ENCODE data around the gene MEX3D.
A peak's percentile ranks its signal among the peaks of the same experiment; 100 is the strongest.

The MEX3D gene

GRCh38 chr19:1587872-1588271 lies 19.7 kb upstream of the MEX3D start:
- no peaks in the 10 kb centered on the region for H3K9me3 ChIP-seq (ENCODE audit: control insufficient read depth, insufficient read depth, low read depth, low read length)
- H3K4me3 ChIP-seq (ENCODE audit: low read depth, low read length) = no peak overlapping the region
- peak overlapping the region; percentile 55 for H3K27ac ChIP-seq (ENCODE audit: extremely low read depth, low read depth, low read length)
- POLR2A ChIA-PET = interaction anchor here (0.7 to 2.9 kb wide), 5 partner anchors 9 to 45 kb away, joined by 3 to 8 read pairs (median 5); no protein-coding TSS in a partner anchor
- no peak for TF ChIP-seq ZFP69B (tag by site-specific recombination; IDR thresholded peaks at IDR 0.05)
- TF ChIP-seq ZNF501 (tag by site-specific recombination; IDR thresholded peaks at IDR 0.05) = no peak
- no peak for TF ChIP-seq ZFP41 (tag by site-specific recombination; IDR thresholded peaks at IDR 0.05; ENCODE audit: borderline replicate concordance)
- no peak for TF ChIP-seq MEIS1 (CRISPR knock-in tag; IDR thresholded peaks at IDR 0.05; ENCODE audit: borderline replicate concordance)
- TF ChIP-seq ZNF324 (tag by site-specific recombination; IDR thresholded peaks at IDR 0.05) = no peak
- TF ChIP-seq ZNF76 (tag by site-specific recombination; IDR thresholded peaks at IDR 0.05; ENCODE audit: borderline replicate concordance, low read depth) = peak; percentile 59; the same call in 1 of the 2 replicates
- no peak for TF ChIP-seq ZNF513 (tag by site-specific recombination; IDR thresholded peaks at IDR 0.05)
- TF ChIP-seq ZFP37 (tag by site-specific recombination; IDR thresholded peaks at IDR 0.05) = peak; percentile 100
- TF ChIP-seq ZNF645 (tag by site-specific recombination; IDR thresholded peaks at IDR 0.05) = no peak
- no peak for TF ChIP-seq ZNF544 (tag by site-specific recombination; IDR thresholded peaks at IDR 0.05)
- TF ChIP-seq ZXDB (tag by site-specific recombination; IDR thresholded peaks at IDR 0.05) = no peak
- no peak for TF ChIP-seq ZNF658 (tag by site-specific recombination; IDR thresholded peaks at IDR 0.05)
- no peak for TF ChIP-seq ZNF292 (tag by site-specific recombination; IDR thresholded peaks at IDR 0.05; ENCODE audit: borderline replicate concordance, low read depth)
- CTCF ChIA-PET = interaction anchor here (2.4 kb wide), 1 partner anchor 41 kb away, joined by 11 read pairs; no protein-coding TSS in a partner anchor
- H3K36me3 ChIP-seq (ENCODE audit: control insufficient read depth in 2 of 2, insufficient read depth in 1 of 2, low read length in 2 of 2) = peaks cover 10 to 37% of the 10 kb centered on the region in 2 experiments; a peak in 2 of 3 replicates
- H3K4me1 ChIP-seq (ENCODE audit: control insufficient read depth, insufficient read depth, low read length) = no peaks in the 10 kb centered on the region

GRCh38 chr19:1585243-1585580 lies 17.1 kb upstream of the MEX3D start:
- peaks cover 21 to 56% of the 10 kb centered on the region in 2 experiments; a peak in 2 of 3 replicates for H3K36me3 ChIP-seq (ENCODE audit: control insufficient read depth in 2 of 2, insufficient read depth in 1 of 2, low read length in 2 of 2)
- ChIA-PET CTCF (no interaction called here), POLR2A (interaction anchor here (0.5 kb wide), 1 partner anchor 481 kb away, joined by 3 read pairs; no protein-coding TSS in a partner anchor)
- no peak overlapping the region for H3K27ac ChIP-seq (ENCODE audit: extremely low read depth, low read depth, low read length)
- no peaks in the 10 kb centered on the region for H3K4me1 ChIP-seq (ENCODE audit: control insufficient read depth, insufficient read depth, low read length)
- no peak for TF ChIP-seq ZNF266 (tag by site-specific recombination; IDR thresholded peaks at IDR 0.05; ENCODE audit: low read depth)
- TF ChIP-seq ZSCAN23 (tag by site-specific recombination; IDR thresholded peaks at IDR 0.05) = no peak
- no peak for TF ChIP-seq BCL11B (tag by site-specific recombination; IDR thresholded peaks at IDR 0.05; ENCODE audit: low read depth)
- no peak for TF ChIP-seq ZSCAN4 (tag by site-specific recombination; IDR thresholded peaks at IDR 0.05)
- TF ChIP-seq SP7 (tag by site-specific recombination; IDR thresholded peaks at IDR 0.05) = no peak
- TF ChIP-seq OVOL3 (tag by site-specific recombination; IDR thresholded peaks at IDR 0.05) = no peak
- TF ChIP-seq ZNF239 (tag by site-specific recombination; IDR thresholded peaks at IDR 0.05) = no peak
- no peak for TF ChIP-seq ZFP3 (tag by site-specific recombination; IDR thresholded peaks at IDR 0.05; ENCODE audit: low read depth)
- no peak for TF ChIP-seq ZNF791 (tag by site-specific recombination; IDR thresholded peaks at IDR 0.05)
- TF ChIP-seq ZNF747 (tag by site-specific recombination; IDR thresholded peaks at IDR 0.05) = no peak
- no peak for TF ChIP-seq ZNF157 (tag by site-specific recombination; IDR thresholded peaks at IDR 0.05)
- TF ChIP-seq EGR2 (tag by site-specific recombination; IDR thresholded peaks at IDR 0.05; ENCODE audit: low read depth) = no peak
- no peak for TF ChIP-seq ZEB2 (tag by site-specific recombination; IDR thresholded peaks at IDR 0.05)
- no peak for TF ChIP-seq ZNF596 (tag by site-specific recombination; IDR thresholded peaks at IDR 0.05)
- no peak for TF ChIP-seq PBX3 (CRISPR knock-in tag; IDR thresholded peaks at IDR 0.05)
- no peak for TF ChIP-seq ZNF488 (tag by site-specific recombination; IDR thresholded peaks at IDR 0.05)
- H3K9me3 ChIP-seq (ENCODE audit: control insufficient read depth, insufficient read depth, low read depth, low read length) = no peaks in the 10 kb centered on the region
- H3K4me3 ChIP-seq (ENCODE audit: low read depth, low read length) = no peak overlapping the region
